Measurements from ENCODE around the gene CLDN7. TPM values are rescaled to one million over a fixed set of nuclear protein-coding genes. Genes with fewer than 3 reads are reported as not detected.

Gene CLDN7
- total RNA-seq, 1 donor from 2014 or later = 10.5 TPM

GRCh38 chr17:7228920-7229319 is 33.4 kb downstream of the CLDN7 start:
- H3K79me2 ChIP-seq (ENCODE audit: insufficient read depth, low read length) = peaks cover 55% of the 10 kb centered on the region
- H3K4me1 Mint-ChIP-seq (ENCODE audit: low read depth, unreplicated experiment) = peaks cover 17% of the 10 kb centered on the region
- H3K4me2 ChIP-seq (ENCODE audit: low read length) = no peak overlapping the region
- peaks cover 6% of the 10 kb centered on the region for H3K4me1 ChIP-seq (ENCODE audit: insufficient read depth, low read length)
- H3K27ac Mint-ChIP-seq (ENCODE audit: unreplicated experiment) = no peak overlapping the region
- peaks cover 20% of the 10 kb centered on the region for H3K36me3 Mint-ChIP-seq (ENCODE audit: low read depth, unreplicated experiment)
- H3K27ac ChIP-seq (ENCODE audit: low read depth, low read length) = no peak overlapping the region
- DNase-seq (ENCODE audit: low read depth) = no peak
- peaks cover 63% of the 10 kb centered on the region for H4K20me1 ChIP-seq (ENCODE audit: insufficient read depth, low read length)
- H3K36me3 ChIP-seq (ENCODE audit: insufficient read depth, low read length) = peaks cover 3% of the 10 kb centered on the region
- H3K9me3 Mint-ChIP-seq (ENCODE audit: unreplicated experiment) = peaks cover 1% of the 10 kb centered on the region
- H3K4me3 Mint-ChIP-seq (ENCODE audit: unreplicated experiment) = peak overlapping the region; percentile 54
- no peak overlapping the region for H3K9ac ChIP-seq (ENCODE audit: low read length)
- no peak overlapping the region for H3K4me3 ChIP-seq (ENCODE audit: insufficient read depth, low read depth, low read length)
- FAIRE-seq = no peak
- no peak overlapping the region for H2AFZ ChIP-seq (ENCODE audit: low read depth, low read length)
- no peak for TF ChIP-seq CTCF (IDR thresholded peaks at IDR 0.05; ENCODE audit: insufficient read depth, low read depth, low read length)
- no peak for TF ChIP-seq EZH2 (IDR thresholded peaks at IDR 0.05; ENCODE audit: insufficient read depth, low read length)
- no peaks in the 10 kb centered on the region for H3K27me3 ChIP-seq (ENCODE audit: insufficient read depth, low read length)
- no peaks in the 10 kb centered on the region for H3K27me3 Mint-ChIP-seq (ENCODE audit: low read depth, unreplicated experiment)
- no peaks in the 10 kb centered on the region for H3K9me3 ChIP-seq (ENCODE audit: insufficient read depth, low read depth, low read length)

- H3K4me2 ChIP-seq (ENCODE audit: low read length) = no peak overlapping the region
- H3K79me2 ChIP-seq (ENCODE audit: insufficient read depth, low read length) = peaks cover 45% of the 10 kb centered on the region
- TF ChIP-seq EZH2 (IDR thresholded peaks at IDR 0.05; ENCODE audit: insufficient read depth, low read length) (no peak), CTCF (IDR thresholded peaks at IDR 0.05; ENCODE audit: insufficient read depth, low read depth, low read length) (no peak)
- H3K9me3 Mint-ChIP-seq (ENCODE audit: unreplicated experiment) = peaks cover 1% of the 10 kb centered on the region
- H3K9me3 ChIP-seq (ENCODE audit: insufficient read depth, low read depth, low read length) = no peaks in the 10 kb centered on the region
- H3K4me3 ChIP-seq (ENCODE audit: insufficient read depth, low read depth, low read length) = no peak overlapping the region
- H3K27ac ChIP-seq (ENCODE audit: low read depth, low read length) = no peak overlapping the region
- H2AFZ ChIP-seq (ENCODE audit: low read depth, low read length) = no peak overlapping the region
- H3K27me3 Mint-ChIP-seq (ENCODE audit: low read depth, unreplicated experiment) = no peaks in the 10 kb centered on the region
- H3K4me3 Mint-ChIP-seq (ENCODE audit: unreplicated experiment) = no peak overlapping the region
- H3K9ac ChIP-seq (ENCODE audit: low read length) = no peak overlapping the region
- peaks cover 12% of the 10 kb centered on the region for H3K4me1 Mint-ChIP-seq (ENCODE audit: low read depth, unreplicated experiment)
- H3K36me3 ChIP-seq (ENCODE audit: insufficient read depth, low read length) = peaks cover 16% of the 10 kb centered on the region
- H3K27ac Mint-ChIP-seq (ENCODE audit: unreplicated experiment) = no peak overlapping the region
- H4K20me1 ChIP-seq (ENCODE audit: insufficient read depth, low read length) = peaks cover 76% of the 10 kb centered on the region
- FAIRE-seq (no peak), DNase-seq (ENCODE audit: low read depth) (no peak)
- H3K36me3 Mint-ChIP-seq (ENCODE audit: low read depth, unreplicated experiment) = peaks cover 28% of the 10 kb centered on the region
- H3K4me1 ChIP-seq (ENCODE audit: insufficient read depth, low read length) = peaks cover 2% of the 10 kb centered on the region
- H3K27me3 ChIP-seq (ENCODE audit: insufficient read depth, low read length) = no peaks in the 10 kb centered on the region
Measured at GRCh38 chr17:7226721-7227710, 35.3 kb downstream of the CLDN7 start.
